Gastrocnemius medialis (tissue), 4 donors: Measurements from ENCODE around the gene HIPK4. TPM values are rescaled to one million over a fixed set of nuclear protein-coding genes. Genes with fewer than 3 reads are reported as not detected.

ENCODE experiments used
- ATAC-seq, 2 donors: fragments of 150-250 bp; one replicate each; pipeline ENCODE4 v1.9.1; 2016
- DNase-seq, 2 donors: peaks; one replicate each; pipeline ENCODE4 v3.0.0-alpha.2; 2019
- H3K27ac ChIP-seq, 4 donors: fragments of 200-600 bp; sonication (generic); 1 replicate in 1 of 4; 2 replicates in 3 of 4; pipeline ENCODE4 v1.5.1; 2016 to 2018; ENCODE audit warnings: mild to moderate bottlenecking in 2 of 4, moderate library complexity in 1 of 4
- H3K27me3 ChIP-seq, 3 donors: fragments of 200-600 bp; sonication (generic) in 2 of 3; 1 replicate in 1 of 3; 2 replicates in 2 of 3; pipeline versions ENCODE4 v1.5.1 to v1.6.0; 2016 to 2019; ENCODE audit warnings: mild to moderate bottlenecking in 1 of 3, moderate library complexity in 1 of 3
- H3K36me3 ChIP-seq, 2 donors: fragments of 200-600 bp; sonication (generic) in 1 of 2; one replicate each; pipeline ENCODE4 v1.5.1; 2017 to 2018
- H3K4me1 ChIP-seq, 2 donors: fragments of 200-600 bp; sonication (generic) in 1 of 2; one replicate each; pipeline ENCODE4 v1.5.1; 2016 to 2017; ENCODE audit warnings: mild to moderate bottlenecking in 2 of 2
- H3K4me3 ChIP-seq, 4 donors: fragments of 200-600 bp; sonication (generic) in 3 of 4; 1 replicate in 1 of 4; 2 replicates in 3 of 4; pipeline ENCODE4 v1.5.1; 2016 to 2019; ENCODE audit warnings: mild to moderate bottlenecking in 2 of 4
- H3K9me3 ChIP-seq, 3 donors: fragments of 200-600 bp; sonication (generic) in 2 of 3; 1 replicate in 1 of 3; 2 replicates in 2 of 3; pipeline ENCODE4 v1.5.1; 2016 to 2019
- POLR2A ChIP-seq, 2 donors: fragments of 450-650 bp; IDR thresholded peaks; one replicate each; pipeline ENCODE4 v1.6.1; 2017; ENCODE audit warnings: antibody characterized with exemption in 2 of 2, mild to moderate bottlenecking in 2 of 2, moderate library complexity in 2 of 2
- in situ Hi-C, 4 donors: fragments of 200-750 bp; cut with MboI; loops; one replicate each; pipeline versions ENCODE4 v1.15.0 to v1.8.0; 2017; ENCODE audit warnings: low sequenced_read_pairs in 4 of 4
- intact Hi-C: fragments of 100-400 bp; cut with DNase I; formaldehyde crosslinking; loops from one replicate; pipeline ENCODE4 v1.15.1; 2023; ENCODE audit warnings: low total_unique reads
- microRNA-seq, 2 donors: library from miRNA; unstranded; fragments of <30 nt; microRNA quantifications; one replicate each; pipeline ENCODE4, GENCODE V29; 2016; ENCODE audit warnings: borderline replicate concordance in 2 of 2
- total RNA-seq, 4 donors: library from RNA; depleted of rRNA; stranded (reverse); fragments of >200 nt; gene quantifications; one replicate each; pipeline versions ENCODE4 v1.1.0 to v1.2.3, GENCODE V29; 2016
- TF ChIP-seq, protein P1 (sequence below), 5 experiments: fragments of 450-650 bp in 3 of 5; fragments of 200-600 bp in 2 of 5; sonication (generic) in 2 of 5; IDR thresholded peaks in 4 of 5; conservative IDR thresholded peaks in 1 of 5; 1 replicate in 4 of 5; 2 replicates in 1 of 5; pipeline ENCODE4 v1.5.1; 2016 to 2019; ENCODE audit warnings: antibody characterized with exemption in 5 of 5, mild to moderate bottlenecking in 3 of 5, moderate library complexity in 3 of 5

Gene HIPK4
- total RNA-seq, 4 donors from 2014 or later = 0.20 to 0.39 TPM; not detected in 2

- Histone ChIP-seq H3K36me3 (peaks cover 4 to 86% of the 10 kb centered on the region in 2 donors), H3K27me3 (no peaks in the 10 kb centered on the region), H3K27ac (no peak overlapping the region), H3K9me3 (no peaks in the 10 kb centered on the region), H3K4me3 (no peak overlapping the region), H3K4me1 (no peaks in the 10 kb centered on the region)
- intact Hi-C loops (no loop called here), in situ Hi-C loops (no loop called here)
- TF ChIP-seq POLR2A (IDR thresholded peaks at IDR 0.05) = no peak
- TF ChIP-seq, protein P1, sequence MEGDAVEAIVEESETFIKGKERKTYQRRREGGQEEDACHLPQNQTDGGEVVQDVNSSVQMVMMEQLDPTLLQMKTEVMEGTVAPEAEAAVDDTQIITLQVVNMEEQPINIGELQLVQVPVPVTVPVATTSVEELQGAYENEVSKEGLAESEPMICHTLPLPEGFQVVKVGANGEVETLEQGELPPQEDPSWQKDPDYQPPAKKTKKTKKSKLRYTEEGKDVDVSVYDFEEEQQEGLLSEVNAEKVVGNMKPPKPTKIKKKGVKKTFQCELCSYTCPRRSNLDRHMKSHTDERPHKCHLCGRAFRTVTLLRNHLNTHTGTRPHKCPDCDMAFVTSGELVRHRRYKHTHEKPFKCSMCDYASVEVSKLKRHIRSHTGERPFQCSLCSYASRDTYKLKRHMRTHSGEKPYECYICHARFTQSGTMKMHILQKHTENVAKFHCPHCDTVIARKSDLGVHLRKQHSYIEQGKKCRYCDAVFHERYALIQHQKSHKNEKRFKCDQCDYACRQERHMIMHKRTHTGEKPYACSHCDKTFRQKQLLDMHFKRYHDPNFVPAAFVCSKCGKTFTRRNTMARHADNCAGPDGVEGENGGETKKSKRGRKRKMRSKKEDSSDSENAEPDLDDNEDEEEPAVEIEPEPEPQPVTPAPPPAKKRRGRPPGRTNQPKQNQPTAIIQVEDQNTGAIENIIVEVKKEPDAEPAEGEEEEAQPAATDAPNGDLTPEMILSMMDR (IDR thresholded peaks at IDR 0.05 in 4 of 5, conservative IDR thresholded peaks at IDR 0.05 in 1 of 5) = no peak
- DNase-seq (no peak), ATAC-seq (no peak)
Measured at GRCh38 chr19:40332669-40333068, 57.3 kb downstream of the HIPK4 start.

GRCh38 chr19:40331052-40331451 lies 58.9 kb downstream of the HIPK4 start:
- no peak for TF ChIP-seq POLR2A (IDR thresholded peaks at IDR 0.05)
- Histone ChIP-seq H3K4me3 (no peak overlapping the region), H3K36me3 (peaks cover 4 to 95% of the 10 kb centered on the region in 2 donors), H3K4me1 (no peaks in the 10 kb centered on the region), H3K27ac (no peak overlapping the region), H3K27me3 (no peaks in the 10 kb centered on the region), H3K9me3 (no peaks in the 10 kb centered on the region)
- in situ Hi-C loops = no loop called here
- ATAC-seq (no peak), DNase-seq (no peak)
- intact Hi-C loops = no loop called here

Small RNAs within 50 kb of the gene (microRNA-seq; reads per million reads assigned to microRNA genes)
- gene MIR6796 = 0 reads per million in 2 donors

Other genes with a start within 250 kb of the HIPK4 start
- 10 to 100 TPM; 16.4 to 25.8 (median 21.6) TPM for gene MAP3K10, start 198.8 kb downstream of the HIPK4 start, total RNA-seq
- gene TTC9B, start 171.8 kb downstream of the HIPK4 start, total RNA-seq = not detected
- gene CCNP, start 163.5 kb downstream of the HIPK4 start, total RNA-seq = not detected
- gene AKT2, start 104.8 kb downstream of the HIPK4 start, total RNA-seq = 100 to 1,000 TPM in 2 of 4 donors, 10 to 100 TPM in 2; 88.0 to 387 (median 102) TPM
- gene C19orf47, start 41.8 kb downstream of the HIPK4 start, total RNA-seq = 100 to 1,000 TPM; 178 to 287 (median 219) TPM
- 100 to 1,000 TPM; 136 to 198 (median 190) TPM for gene PLD3, start 41.5 kb downstream of the HIPK4 start, total RNA-seq
- gene PRX, start 23.2 kb upstream of the HIPK4 start, total RNA-seq = 1 to 10 TPM; 2.4 to 4.2 (median 3.2) TPM
- gene SERTAD1, start 35.8 kb upstream of the HIPK4 start, total RNA-seq = 10 to 100 TPM; 15.3 to 18.3 (median 16.0) TPM
- 10 to 100 TPM; 12.7 to 24.4 (median 18.1) TPM for gene SERTAD3, start 54.2 kb upstream of the HIPK4 start, total RNA-seq
- gene BLVRB, start 75.6 kb upstream of the HIPK4 start, total RNA-seq = 100 to 1,000 TPM; 254 to 679 (median 280) TPM
- gene SPTBN4, start 76.8 kb upstream of the HIPK4 start, total RNA-seq = 1 to 10 TPM in 3 of 4 donors, under 1 TPM in 1; 0.86 to 5.9 (median 2.4) TPM
- 10 to 100 TPM; 11.1 to 24.5 (median 23.6) TPM for gene SHKBP1, start 186.7 kb upstream of the HIPK4 start, total RNA-seq
- gene LTBP4, start 211.2 kb upstream of the HIPK4 start, total RNA-seq = 10 to 100 TPM; 34.4 to 46.7 (median 40.5) TPM